ENCODE data around the gene ZNF407.

- TF ChIP-seq YY1 (IDR thresholded peaks at IDR 0.05) (no peak), CTCF (IDR thresholded peaks at IDR 0.05; ENCODE audit: low read depth, low read length, missing input control) (no peak), GABPA (IDR thresholded peaks at IDR 0.05 in 1 of 2, conservative IDR thresholded peaks at IDR 0.05 in 1 of 2) (no peak), MAX (IDR thresholded peaks at IDR 0.05) (no peak), RXRA (IDR thresholded peaks at IDR 0.05) (no peak), TAF1 (conservative IDR thresholded peaks at IDR 0.05) (no peak), NR2F2 (IDR thresholded peaks at IDR 0.05) (no peak)
Measured at GRCh38 chr18:74590671-74591070, 7.0 kb upstream of the ZNF407 start.
